ENCODE results near the gene POLR2A.

The POLR2A gene

GRCh38 chr17:7484067-7484918 is at the start of gene POLR2A (continued):
- TF ChIP-seq MYNN (tag by site-specific recombination; IDR thresholded peaks at IDR 0.05; ENCODE audit: borderline replicate concordance) = 0 out of 2 replicates have a peak, but pooled peaks have one; percentile 33
- no peak; the same call in 1 of the 2 replicates for TF ChIP-seq SCRT2 (tag by site-specific recombination; IDR thresholded peaks at IDR 0.05)
- TF ChIP-seq ZXDB (tag by site-specific recombination; IDR thresholded peaks at IDR 0.05) = peak; percentile 100
- peak; percentile 29 for TF ChIP-seq ZNF654 (tag by site-specific recombination; IDR thresholded peaks at IDR 0.05; ENCODE audit: low read depth)
- TF ChIP-seq ZNF221 (tag by site-specific recombination; IDR thresholded peaks at IDR 0.05; ENCODE audit: borderline replicate concordance) = peak; percentile 66; the same call in 1 of the 2 replicates
- peak; percentile 46; the same call in 1 of the 2 replicates for TF ChIP-seq GLI2 (tag by site-specific recombination; IDR thresholded peaks at IDR 0.05; ENCODE audit: borderline replicate concordance, low read depth)
- TF ChIP-seq, protein P1, sequence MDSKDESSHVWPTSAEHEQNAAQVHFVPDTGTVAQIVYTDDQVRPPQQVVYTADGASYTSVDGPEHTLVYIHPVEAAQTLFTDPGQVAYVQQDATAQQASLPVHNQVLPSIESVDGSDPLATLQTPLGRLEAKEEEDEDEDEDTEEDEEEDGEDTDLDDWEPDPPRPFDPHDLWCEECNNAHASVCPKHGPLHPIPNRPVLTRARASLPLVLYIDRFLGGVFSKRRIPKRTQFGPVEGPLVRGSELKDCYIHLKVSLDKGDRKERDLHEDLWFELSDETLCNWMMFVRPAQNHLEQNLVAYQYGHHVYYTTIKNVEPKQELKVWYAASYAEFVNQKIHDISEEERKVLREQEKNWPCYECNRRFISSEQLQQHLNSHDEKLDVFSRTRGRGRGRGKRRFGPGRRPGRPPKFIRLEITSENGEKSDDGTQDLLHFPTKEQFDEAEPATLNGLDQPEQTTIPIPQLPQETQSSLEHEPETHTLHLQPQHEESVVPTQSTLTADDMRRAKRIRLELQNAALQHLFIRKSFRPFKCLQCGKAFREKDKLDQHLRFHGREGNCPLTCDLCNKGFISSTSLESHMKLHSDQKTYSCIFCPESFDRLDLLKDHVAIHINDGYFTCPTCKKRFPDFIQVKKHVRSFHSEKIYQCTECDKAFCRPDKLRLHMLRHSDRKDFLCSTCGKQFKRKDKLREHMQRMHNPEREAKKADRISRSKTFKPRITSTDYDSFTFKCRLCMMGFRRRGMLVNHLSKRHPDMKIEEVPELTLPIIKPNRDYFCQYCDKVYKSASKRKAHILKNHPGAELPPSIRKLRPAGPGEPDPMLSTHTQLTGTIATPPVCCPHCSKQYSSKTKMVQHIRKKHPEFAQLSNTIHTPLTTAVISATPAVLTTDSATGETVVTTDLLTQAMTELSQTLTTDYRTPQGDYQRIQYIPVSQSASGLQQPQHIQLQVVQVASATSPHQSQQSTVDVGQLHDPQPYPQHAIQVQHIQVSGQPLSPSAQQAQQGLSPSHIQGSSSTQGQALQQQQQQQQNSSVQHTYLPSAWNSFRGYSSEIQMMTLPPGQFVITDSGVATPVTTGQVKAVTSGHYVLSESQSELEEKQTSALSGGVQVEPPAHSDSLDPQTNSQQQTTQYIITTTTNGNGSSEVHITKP (tag by site-specific recombination; IDR thresholded peaks at IDR 0.05) = peak; percentile 99
- no peak for TF ChIP-seq ZNF585B (tag by site-specific recombination; IDR thresholded peaks at IDR 0.05)
- TF ChIP-seq, protein P2, sequence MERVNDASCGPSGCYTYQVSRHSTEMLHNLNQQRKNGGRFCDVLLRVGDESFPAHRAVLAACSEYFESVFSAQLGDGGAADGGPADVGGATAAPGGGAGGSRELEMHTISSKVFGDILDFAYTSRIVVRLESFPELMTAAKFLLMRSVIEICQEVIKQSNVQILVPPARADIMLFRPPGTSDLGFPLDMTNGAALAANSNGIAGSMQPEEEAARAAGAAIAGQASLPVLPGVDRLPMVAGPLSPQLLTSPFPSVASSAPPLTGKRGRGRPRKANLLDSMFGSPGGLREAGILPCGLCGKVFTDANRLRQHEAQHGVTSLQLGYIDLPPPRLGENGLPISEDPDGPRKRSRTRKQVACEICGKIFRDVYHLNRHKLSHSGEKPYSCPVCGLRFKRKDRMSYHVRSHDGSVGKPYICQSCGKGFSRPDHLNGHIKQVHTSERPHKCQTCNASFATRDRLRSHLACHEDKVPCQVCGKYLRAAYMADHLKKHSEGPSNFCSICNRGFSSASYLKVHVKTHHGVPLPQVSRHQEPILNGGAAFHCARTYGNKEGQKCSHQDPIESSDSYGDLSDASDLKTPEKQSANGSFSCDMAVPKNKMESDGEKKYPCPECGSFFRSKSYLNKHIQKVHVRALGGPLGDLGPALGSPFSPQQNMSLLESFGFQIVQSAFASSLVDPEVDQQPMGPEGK (tag by site-specific recombination; IDR thresholded peaks at IDR 0.05) = peak; percentile 100
- no peak for TF ChIP-seq ZNF274 (IDR thresholded peaks at IDR 0.05; ENCODE audit: low read length)
- TF ChIP-seq ZNF274 (tag by site-specific recombination; IDR thresholded peaks at IDR 0.05; ENCODE audit: borderline replicate concordance) = no peak
- TF ChIP-seq ZNF148 (tag by site-specific recombination; IDR thresholded peaks at IDR 0.05; ENCODE audit: borderline replicate concordance) = peak; percentile 89
- TF ChIP-seq SALL2 (tag by site-specific recombination; IDR thresholded peaks at IDR 0.05; ENCODE audit: borderline replicate concordance) = no peak
- no peak for TF ChIP-seq ZNF26 (tag by site-specific recombination; IDR thresholded peaks at IDR 0.05)
- TF ChIP-seq ZFHX2 (tag by site-specific recombination; conservative IDR thresholded peaks at IDR 0.05) = peak; percentile 90
- peak; percentile 92 for TF ChIP-seq ZSCAN30 (tag by site-specific recombination; IDR thresholded peaks at IDR 0.05)
- TF ChIP-seq ZNF140 (tag by site-specific recombination; IDR thresholded peaks at IDR 0.05) = no peak
- no peak for TF ChIP-seq ZNF544 (tag by site-specific recombination; IDR thresholded peaks at IDR 0.05)
- TF ChIP-seq ZNF791 (tag by site-specific recombination; IDR thresholded peaks at IDR 0.05) = 0 out of 2 replicates have a peak, but pooled peaks have one; percentile 47
- TF ChIP-seq, protein P3, sequence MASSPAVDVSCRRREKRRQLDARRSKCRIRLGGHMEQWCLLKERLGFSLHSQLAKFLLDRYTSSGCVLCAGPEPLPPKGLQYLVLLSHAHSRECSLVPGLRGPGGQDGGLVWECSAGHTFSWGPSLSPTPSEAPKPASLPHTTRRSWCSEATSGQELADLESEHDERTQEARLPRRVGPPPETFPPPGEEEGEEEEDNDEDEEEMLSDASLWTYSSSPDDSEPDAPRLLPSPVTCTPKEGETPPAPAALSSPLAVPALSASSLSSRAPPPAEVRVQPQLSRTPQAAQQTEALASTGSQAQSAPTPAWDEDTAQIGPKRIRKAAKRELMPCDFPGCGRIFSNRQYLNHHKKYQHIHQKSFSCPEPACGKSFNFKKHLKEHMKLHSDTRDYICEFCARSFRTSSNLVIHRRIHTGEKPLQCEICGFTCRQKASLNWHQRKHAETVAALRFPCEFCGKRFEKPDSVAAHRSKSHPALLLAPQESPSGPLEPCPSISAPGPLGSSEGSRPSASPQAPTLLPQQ (tag by site-specific recombination; IDR thresholded peaks at IDR 0.05) = peak; percentile 86
- TF ChIP-seq ZNF394 (tag by site-specific recombination; IDR thresholded peaks at IDR 0.05; ENCODE audit: borderline replicate concordance) = peak; percentile 86
- TF ChIP-seq EGR2 (tag by site-specific recombination; IDR thresholded peaks at IDR 0.05; ENCODE audit: low read depth) = peak; percentile 58; the same call in 1 of the 2 replicates
- TF ChIP-seq ZNF549 (tag by site-specific recombination; IDR thresholded peaks at IDR 0.05) = no peak
- TF ChIP-seq ZNF785 (tag by site-specific recombination; IDR thresholded peaks at IDR 0.05) = peak; percentile 77; the same call in 1 of the 2 replicates
- TF ChIP-seq GLI4 (tag by site-specific recombination; IDR thresholded peaks at IDR 0.05) = peak; percentile 96; the same call in 1 of the 2 replicates
- no peak for TF ChIP-seq SCRT1 (tag by site-specific recombination; IDR thresholded peaks at IDR 0.05; ENCODE audit: borderline replicate concordance)
- no peak for TF ChIP-seq RBAK (tag by site-specific recombination; IDR thresholded peaks at IDR 0.05)
- TF ChIP-seq KLF7 (tag by site-specific recombination; IDR thresholded peaks at IDR 0.05; ENCODE audit: borderline replicate concordance) = peak; percentile 70

Measured in HEK293 (cell line).